ENCODE data around the gene RBM8A. TPM values are rescaled to one million over a fixed set of nuclear protein-coding genes. Genes with fewer than 3 reads are reported as not detected.

Gene RBM8A
- total and polyA plus RNA-seq, 4 donors, result 48.8 to 66.2 (median 57.5) TPM

- TF ChIP-seq FOXA1 (IDR thresholded peaks at IDR 0.05) (no peak), TAF1 (conservative IDR thresholded peaks at IDR 0.05) (no peak), JUND (IDR thresholded peaks at IDR 0.05) (no peak), SP1 (IDR thresholded peaks at IDR 0.05) (no peak), RXRA (IDR thresholded peaks at IDR 0.05) (no peak), REST (IDR thresholded peaks at IDR 0.05) (no peak), EGR1 (IDR thresholded peaks at IDR 0.05; ENCODE audit: low read depth in 2 of 2) (no peak), YY1 (IDR thresholded peaks at IDR 0.05) (no peak)
- TF ChIP-seq, protein P1, sequence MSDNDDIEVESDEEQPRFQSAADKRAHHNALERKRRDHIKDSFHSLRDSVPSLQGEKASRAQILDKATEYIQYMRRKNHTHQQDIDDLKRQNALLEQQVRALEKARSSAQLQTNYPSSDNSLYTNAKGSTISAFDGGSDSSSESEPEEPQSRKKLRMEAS (IDR thresholded peaks at IDR 0.05), result no peak
- H3K36me3 ChIP-seq (ENCODE audit: control insufficient read depth in 4 of 4, insufficient read depth in 3 of 4, low read depth in 1 of 4, low read length in 3 of 4), result no peaks in the 10 kb centered on the region
- H3K4me1 ChIP-seq (ENCODE audit: control insufficient read depth in 4 of 4, insufficient read depth in 4 of 4, low read length in 3 of 4), result peaks cover 2 to 30% (median 15%) of the 10 kb centered on the region in 4 donors
- H3K9ac ChIP-seq (ENCODE audit: low read depth in 1 of 2, low read length in 2 of 2), result no peak overlapping the region
- no peaks in the 10 kb centered on the region for H3K27me3 ChIP-seq (ENCODE audit: control insufficient read depth in 4 of 4, insufficient read depth in 4 of 4, low read length in 3 of 4)
- DNase-seq (ENCODE audit: low spot score), result no peak
- peaks cover 0 to 3% (median under 1%) of the 10 kb centered on the region in 4 donors for H3K9me3 ChIP-seq (ENCODE audit: control insufficient read depth in 4 of 4, low read length in 3 of 4)
- no peak overlapping the region for H3K27ac ChIP-seq (ENCODE audit: low read depth in 1 of 2, low read length in 2 of 2)
- 100% methylated on average over 2 of the region's 2 CpGs for WGBS
- H3K4me3 ChIP-seq (ENCODE audit: low read depth in 1 of 3, low read length in 3 of 3), result no peak overlapping the region
Measured at GRCh38 chr1:145967288-145967687, 40.0 kb upstream of the RBM8A start.

- WGBS, result under 1% methylated on average over 5 of the region's 5 CpGs
- H3K27me3 ChIP-seq (ENCODE audit: control insufficient read depth in 4 of 4, insufficient read depth in 4 of 4, low read length in 3 of 4), result no peaks in the 10 kb centered on the region
- H3K4me3 ChIP-seq (ENCODE audit: low read depth in 1 of 3, low read length in 3 of 3), result peak overlapping the region; percentile 64 to 92 (median 82)
- H3K27ac ChIP-seq (ENCODE audit: low read depth in 1 of 2, low read length in 2 of 2), result peak overlapping the region in 1 of 2 donors; percentile 81
- H3K36me3 ChIP-seq (ENCODE audit: control insufficient read depth in 4 of 4, insufficient read depth in 3 of 4, low read depth in 1 of 4, low read length in 3 of 4), result no peaks in the 10 kb centered on the region
- H3K4me1 ChIP-seq (ENCODE audit: control insufficient read depth in 4 of 4, insufficient read depth in 4 of 4, low read length in 3 of 4), result peaks cover 8 to 43% (median 30%) of the 10 kb centered on the region in 4 donors
- H3K9me3 ChIP-seq (ENCODE audit: control insufficient read depth in 4 of 4, low read length in 3 of 4), result peaks cover 0 to 3% (median under 1%) of the 10 kb centered on the region in 4 donors
- TF ChIP-seq HNF4G (IDR thresholded peaks at IDR 0.05) (no peak), YY1 (IDR thresholded peaks at IDR 0.05) (no peak), HNF4A (conservative IDR thresholded peaks at IDR 0.05) (no peak), RAD21 (IDR thresholded peaks at IDR 0.05) (no peak), JUND (IDR thresholded peaks at IDR 0.05) (no peak), TAF1 (conservative IDR thresholded peaks at IDR 0.05) (no peak), EGR1 (IDR thresholded peaks at IDR 0.05; ENCODE audit: low read depth in 2 of 2) (no peak), FOXA2 (IDR thresholded peaks at IDR 0.05) (no peak), SP1 (IDR thresholded peaks at IDR 0.05) (no peak), RXRA (IDR thresholded peaks at IDR 0.05) (no peak), FOXA1 (IDR thresholded peaks at IDR 0.05) (no peak), GABPA (IDR thresholded peaks at IDR 0.05 in 1 of 2, conservative IDR thresholded peaks at IDR 0.05 in 1 of 2) (no peak), NR2F2 (IDR thresholded peaks at IDR 0.05) (no peak), REST (IDR thresholded peaks at IDR 0.05) (no peak)
- TF ChIP-seq, protein P1 (IDR thresholded peaks at IDR 0.05), result no peak
- TF ChIP-seq, protein P2, sequence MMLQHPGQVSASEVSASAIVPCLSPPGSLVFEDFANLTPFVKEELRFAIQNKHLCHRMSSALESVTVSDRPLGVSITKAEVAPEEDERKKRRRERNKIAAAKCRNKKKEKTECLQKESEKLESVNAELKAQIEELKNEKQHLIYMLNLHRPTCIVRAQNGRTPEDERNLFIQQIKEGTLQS (IDR thresholded peaks at IDR 0.05), result no peak
- TF ChIP-seq, protein P3, sequence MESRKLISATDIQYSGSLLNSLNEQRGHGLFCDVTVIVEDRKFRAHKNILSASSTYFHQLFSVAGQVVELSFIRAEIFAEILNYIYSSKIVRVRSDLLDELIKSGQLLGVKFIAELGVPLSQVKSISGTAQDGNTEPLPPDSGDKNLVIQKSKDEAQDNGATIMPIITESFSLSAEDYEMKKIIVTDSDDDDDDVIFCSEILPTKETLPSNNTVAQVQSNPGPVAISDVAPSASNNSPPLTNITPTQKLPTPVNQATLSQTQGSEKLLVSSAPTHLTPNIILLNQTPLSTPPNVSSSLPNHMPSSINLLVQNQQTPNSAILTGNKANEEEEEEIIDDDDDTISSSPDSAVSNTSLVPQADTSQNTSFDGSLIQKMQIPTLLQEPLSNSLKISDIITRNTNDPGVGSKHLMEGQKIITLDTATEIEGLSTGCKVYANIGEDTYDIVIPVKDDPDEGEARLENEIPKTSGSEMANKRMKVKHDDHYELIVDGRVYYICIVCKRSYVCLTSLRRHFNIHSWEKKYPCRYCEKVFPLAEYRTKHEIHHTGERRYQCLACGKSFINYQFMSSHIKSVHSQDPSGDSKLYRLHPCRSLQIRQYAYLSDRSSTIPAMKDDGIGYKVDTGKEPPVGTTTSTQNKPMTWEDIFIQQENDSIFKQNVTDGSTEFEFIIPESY (IDR thresholded peaks at IDR 0.05), result no peak
- TF ChIP-seq, protein P4, sequence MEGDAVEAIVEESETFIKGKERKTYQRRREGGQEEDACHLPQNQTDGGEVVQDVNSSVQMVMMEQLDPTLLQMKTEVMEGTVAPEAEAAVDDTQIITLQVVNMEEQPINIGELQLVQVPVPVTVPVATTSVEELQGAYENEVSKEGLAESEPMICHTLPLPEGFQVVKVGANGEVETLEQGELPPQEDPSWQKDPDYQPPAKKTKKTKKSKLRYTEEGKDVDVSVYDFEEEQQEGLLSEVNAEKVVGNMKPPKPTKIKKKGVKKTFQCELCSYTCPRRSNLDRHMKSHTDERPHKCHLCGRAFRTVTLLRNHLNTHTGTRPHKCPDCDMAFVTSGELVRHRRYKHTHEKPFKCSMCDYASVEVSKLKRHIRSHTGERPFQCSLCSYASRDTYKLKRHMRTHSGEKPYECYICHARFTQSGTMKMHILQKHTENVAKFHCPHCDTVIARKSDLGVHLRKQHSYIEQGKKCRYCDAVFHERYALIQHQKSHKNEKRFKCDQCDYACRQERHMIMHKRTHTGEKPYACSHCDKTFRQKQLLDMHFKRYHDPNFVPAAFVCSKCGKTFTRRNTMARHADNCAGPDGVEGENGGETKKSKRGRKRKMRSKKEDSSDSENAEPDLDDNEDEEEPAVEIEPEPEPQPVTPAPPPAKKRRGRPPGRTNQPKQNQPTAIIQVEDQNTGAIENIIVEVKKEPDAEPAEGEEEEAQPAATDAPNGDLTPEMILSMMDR (IDR thresholded peaks at IDR 0.05; ENCODE audit: low read depth, low read length, missing input control), result no peak
- H3K9ac ChIP-seq (ENCODE audit: low read depth in 1 of 2, low read length in 2 of 2), result peak overlapping the region; percentile 69 to 89
- DNase-seq (ENCODE audit: low spot score), result no peak
Measured at GRCh38 chr1:145965119-145965744, 37.9 kb upstream of the RBM8A start.
